Measurements from ENCODE around the gene MMRN2. TPM values are rescaled to one million over a fixed set of nuclear protein-coding genes. Genes with fewer than 3 reads are reported as not detected.
A peak's percentile ranks its signal among the peaks of the same experiment; 100 is the strongest.

The MMRN2 gene
- polyA plus RNA-seq, 1 donor: 7.2 TPM

- Histone ChIP-seq H3K27me3 (ENCODE audit: control insufficient read depth, insufficient read depth, low read length) (no peaks in the 10 kb centered on the region), H3K9me3 (ENCODE audit: control insufficient read depth, low read depth, low read length) (no peaks in the 10 kb centered on the region), H3K27ac (ENCODE audit: low read length) (no peak overlapping the region), H3K4me1 (ENCODE audit: control insufficient read depth, insufficient read depth, low read length) (no peaks in the 10 kb centered on the region), H3K36me3 (ENCODE audit: control insufficient read depth, insufficient read depth, low read length) (peaks cover 59% of the 10 kb centered on the region), H3K4me3 (ENCODE audit: low read length) (no peak overlapping the region)
- DNase-seq: no peak
- no CpG with 5 or more reads among the region's 5 CpGs for WGBS (ENCODE audit: insufficient coverage, low lambda C conversion rate)
Observed at GRCh38 chr10:86918022-86918471, 39.4 kb downstream of the MMRN2 start.

DNA sequence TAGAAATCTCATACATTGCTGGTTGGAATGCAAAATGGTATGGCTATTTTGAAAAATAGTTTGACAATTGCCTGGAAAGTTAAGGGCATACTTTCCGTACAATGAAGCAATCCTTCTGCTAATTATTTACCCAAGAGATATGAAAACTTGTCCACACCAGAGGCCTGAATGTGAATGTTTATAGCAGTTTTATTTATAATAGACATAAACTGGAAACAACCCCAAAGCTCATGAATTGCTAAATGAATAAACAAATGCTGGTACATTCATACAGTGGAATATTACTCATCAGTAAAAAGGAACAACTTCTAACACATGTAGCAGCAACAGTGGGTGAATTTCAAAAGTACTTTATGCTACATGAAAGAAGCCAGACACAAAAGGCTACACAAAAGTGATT lies 42.7 kb downstream of the MMRN2 start:
- H3K27ac ChIP-seq (ENCODE audit: low read length): no peak overlapping the region
- DNase-seq: no peak
- no CpG with 5 or more reads among the region's 1 CpG for WGBS (ENCODE audit: insufficient coverage, low lambda C conversion rate)
- H3K4me3 ChIP-seq (ENCODE audit: low read length): no peak overlapping the region
- no peaks in the 10 kb centered on the region for H3K27me3 ChIP-seq (ENCODE audit: control insufficient read depth, insufficient read depth, low read length)
- H3K9me3 ChIP-seq (ENCODE audit: control insufficient read depth, low read depth, low read length): no peaks in the 10 kb centered on the region
- peaks cover 40% of the 10 kb centered on the region for H3K36me3 ChIP-seq (ENCODE audit: control insufficient read depth, insufficient read depth, low read length)
- H3K4me1 ChIP-seq (ENCODE audit: control insufficient read depth, insufficient read depth, low read length): no peaks in the 10 kb centered on the region

GRCh38 chr10:86905429-86905828 lies 52.0 kb downstream of the MMRN2 start:
- H3K4me1 ChIP-seq (ENCODE audit: control insufficient read depth, insufficient read depth, low read length): peaks cover 11% of the 10 kb centered on the region
- no CpG with 5 or more reads among the region's 1 CpG for WGBS (ENCODE audit: insufficient coverage, low lambda C conversion rate)
- H3K27ac ChIP-seq (ENCODE audit: low read length): no peak overlapping the region
- H3K9me3 ChIP-seq (ENCODE audit: control insufficient read depth, low read depth, low read length): peaks cover 14% of the 10 kb centered on the region
- H3K4me3 ChIP-seq (ENCODE audit: low read length): no peak overlapping the region
- DNase-seq: no peak
- H3K27me3 ChIP-seq (ENCODE audit: control insufficient read depth, insufficient read depth, low read length): no peaks in the 10 kb centered on the region
- peaks cover 48% of the 10 kb centered on the region for H3K36me3 ChIP-seq (ENCODE audit: control insufficient read depth, insufficient read depth, low read length)

- no peak for DNase-seq
- 63% methylated on average over 1 of the region's 2 CpGs for WGBS (ENCODE audit: insufficient coverage, low lambda C conversion rate)
- Histone ChIP-seq H3K4me1 (ENCODE audit: control insufficient read depth, insufficient read depth, low read length) (peaks cover 12% of the 10 kb centered on the region), H3K27me3 (ENCODE audit: control insufficient read depth, insufficient read depth, low read length) (no peaks in the 10 kb centered on the region), H3K4me3 (ENCODE audit: low read length) (no peak overlapping the region), H3K27ac (ENCODE audit: low read length) (no peak overlapping the region), H3K9me3 (ENCODE audit: control insufficient read depth, low read depth, low read length) (peaks cover 14% of the 10 kb centered on the region), H3K36me3 (ENCODE audit: control insufficient read depth, insufficient read depth, low read length) (peaks cover 49% of the 10 kb centered on the region)
Observed at GRCh38 chr10:86904600-86904999, 52.8 kb downstream of the MMRN2 start.

- Histone ChIP-seq H3K4me3 (ENCODE audit: low read length) (no peak overlapping the region), H3K4me1 (ENCODE audit: control insufficient read depth, insufficient read depth, low read length) (peaks cover 12% of the 10 kb centered on the region), H3K36me3 (ENCODE audit: control insufficient read depth, insufficient read depth, low read length) (peaks cover 34% of the 10 kb centered on the region), H3K9me3 (ENCODE audit: control insufficient read depth, low read depth, low read length) (peaks cover 8% of the 10 kb centered on the region), H3K27ac (ENCODE audit: low read length) (peak overlapping the region; percentile 20), H3K27me3 (ENCODE audit: control insufficient read depth, insufficient read depth, low read length) (no peaks in the 10 kb centered on the region)
- peak; percentile 38 to 56 for DNase-seq
- no CpG with 5 or more reads among the region's 2 CpGs for WGBS (ENCODE audit: insufficient coverage, low lambda C conversion rate)
Observed at GRCh38 chr10:86900955-86901354, 56.5 kb downstream of the MMRN2 start.

DNA sequence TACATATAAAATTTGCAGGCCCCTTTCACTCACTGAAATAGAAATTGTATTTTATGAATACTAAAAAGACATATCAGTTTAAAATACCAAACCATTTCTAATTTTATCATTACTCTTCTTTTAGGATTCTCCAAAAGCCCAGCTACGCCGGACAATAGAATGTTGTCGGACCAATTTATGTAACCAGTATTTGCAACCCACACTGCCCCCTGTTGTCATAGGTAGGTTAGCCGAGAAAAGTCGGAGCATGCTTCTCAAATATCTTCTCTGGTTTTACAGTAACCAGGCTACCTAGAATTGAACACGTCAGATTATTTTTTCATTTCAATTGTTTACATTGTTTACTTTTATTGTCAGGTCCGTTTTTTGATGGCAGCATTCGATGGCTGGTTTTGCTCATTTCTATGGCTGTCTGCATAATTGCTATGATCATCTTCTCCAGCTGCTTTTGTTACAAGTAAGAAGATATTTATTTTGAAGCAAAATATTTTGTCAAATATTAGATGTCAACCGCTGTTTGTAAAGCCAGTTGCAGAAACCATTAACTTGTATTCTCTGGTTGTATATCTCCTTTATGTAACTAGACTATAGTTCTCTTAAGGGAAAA lies 57.6 kb downstream of the MMRN2 start:
- no peak overlapping the region for H3K4me3 ChIP-seq (ENCODE audit: low read length)
- DNase-seq: peak; percentile 40 to 54
- peaks cover 6% of the 10 kb centered on the region for H3K9me3 ChIP-seq (ENCODE audit: control insufficient read depth, low read depth, low read length)
- H3K36me3 ChIP-seq (ENCODE audit: control insufficient read depth, insufficient read depth, low read length): peaks cover 29% of the 10 kb centered on the region
- H3K4me1 ChIP-seq (ENCODE audit: control insufficient read depth, insufficient read depth, low read length): peaks cover 12% of the 10 kb centered on the region
- no peak overlapping the region for H3K27ac ChIP-seq (ENCODE audit: low read length)
- no peaks in the 10 kb centered on the region for H3K27me3 ChIP-seq (ENCODE audit: control insufficient read depth, insufficient read depth, low read length)
- WGBS (ENCODE audit: insufficient coverage, low lambda C conversion rate): 4% methylated on average over 7 of the region's 9 CpGs

DNA sequence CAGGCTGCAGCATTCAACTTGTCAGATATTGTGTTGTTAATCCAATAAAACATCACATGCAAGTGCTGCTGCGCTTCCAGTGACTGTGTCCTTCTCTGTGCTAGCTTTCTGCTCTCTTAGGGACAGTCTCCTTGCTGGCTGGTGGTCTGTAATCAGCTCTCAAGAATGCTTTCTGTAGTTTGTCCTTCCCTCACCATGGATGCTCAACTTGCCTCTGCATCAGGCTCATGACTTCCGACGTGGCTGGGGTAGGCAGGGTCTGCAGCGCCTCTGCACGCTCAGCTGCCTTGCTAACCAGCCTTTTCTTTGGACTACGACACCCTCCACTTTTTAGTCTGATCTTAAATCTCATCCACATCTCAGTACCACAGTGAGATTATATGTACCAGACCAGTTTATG lies 58.3 kb downstream of the MMRN2 start:
- Histone ChIP-seq H3K4me1 (ENCODE audit: control insufficient read depth, insufficient read depth, low read length) (peaks cover 12% of the 10 kb centered on the region), H3K27me3 (ENCODE audit: control insufficient read depth, insufficient read depth, low read length) (no peaks in the 10 kb centered on the region), H3K9me3 (ENCODE audit: control insufficient read depth, low read depth, low read length) (peaks cover 6% of the 10 kb centered on the region), H3K27ac (ENCODE audit: low read length) (no peak overlapping the region), H3K4me3 (ENCODE audit: low read length) (no peak overlapping the region), H3K36me3 (ENCODE audit: control insufficient read depth, insufficient read depth, low read length) (peaks cover 29% of the 10 kb centered on the region)
- 100% methylated on average over 1 of the region's 6 CpGs for WGBS (ENCODE audit: insufficient coverage, low lambda C conversion rate)
- no peak for DNase-seq

DNA sequence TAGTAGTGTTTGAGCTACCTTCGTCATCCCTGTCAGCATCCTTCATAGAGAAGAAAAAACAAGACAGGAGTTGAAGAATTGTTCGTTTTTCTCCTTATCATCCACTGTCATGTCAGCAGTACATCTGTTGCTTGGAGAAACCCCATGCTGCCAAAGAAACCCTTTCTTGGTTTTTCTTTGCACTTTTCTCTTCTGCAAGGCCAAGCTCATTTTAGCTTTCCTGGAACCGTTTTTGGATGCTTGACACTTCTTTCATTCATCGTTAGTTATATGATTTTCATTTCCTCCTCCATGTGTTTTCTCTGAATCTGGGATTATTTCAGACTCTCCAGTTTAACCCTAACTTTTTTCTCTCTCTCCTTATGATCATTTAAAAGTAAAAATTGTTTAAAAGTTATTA lies 58.9 kb downstream of the MMRN2 start:
- H3K4me1 ChIP-seq (ENCODE audit: control insufficient read depth, insufficient read depth, low read length): peaks cover 12% of the 10 kb centered on the region
- no peak overlapping the region for H3K4me3 ChIP-seq (ENCODE audit: low read length)
- no peak for DNase-seq
- H3K27me3 ChIP-seq (ENCODE audit: control insufficient read depth, insufficient read depth, low read length): no peaks in the 10 kb centered on the region
- no peak overlapping the region for H3K27ac ChIP-seq (ENCODE audit: low read length)
- 100% methylated on average over 2 of the region's 4 CpGs for WGBS (ENCODE audit: insufficient coverage, low lambda C conversion rate)
- H3K9me3 ChIP-seq (ENCODE audit: control insufficient read depth, low read depth, low read length): peaks cover 6% of the 10 kb centered on the region
- H3K36me3 ChIP-seq (ENCODE audit: control insufficient read depth, insufficient read depth, low read length): peaks cover 33% of the 10 kb centered on the region

DNA sequence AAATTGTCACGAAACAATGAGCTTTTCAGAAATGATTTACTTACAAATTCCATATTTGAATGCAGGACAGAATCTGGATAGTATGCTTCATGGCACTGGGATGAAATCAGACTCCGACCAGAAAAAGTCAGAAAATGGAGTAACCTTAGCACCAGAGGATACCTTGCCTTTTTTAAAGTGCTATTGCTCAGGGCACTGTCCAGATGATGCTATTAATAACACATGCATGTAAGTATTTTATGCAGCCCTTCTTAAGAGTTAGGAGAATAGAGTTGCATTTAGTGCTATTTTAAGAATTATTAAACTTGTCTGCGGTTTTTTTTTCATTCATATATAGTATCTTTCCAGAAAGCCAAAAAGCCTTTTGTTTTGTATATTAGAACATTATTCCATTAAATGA lies 67.4 kb downstream of the MMRN2 start:
- DNase-seq: no peak
- 80% methylated on average over 1 of the region's 3 CpGs for WGBS (ENCODE audit: insufficient coverage, low lambda C conversion rate)
- Histone ChIP-seq H3K36me3 (ENCODE audit: control insufficient read depth, insufficient read depth, low read length) (peaks cover 29% of the 10 kb centered on the region), H3K4me3 (ENCODE audit: low read length) (no peak overlapping the region), H3K27ac (ENCODE audit: low read length) (no peak overlapping the region), H3K4me1 (ENCODE audit: control insufficient read depth, insufficient read depth, low read length) (no peaks in the 10 kb centered on the region), H3K9me3 (ENCODE audit: control insufficient read depth, low read depth, low read length) (no peaks in the 10 kb centered on the region), H3K27me3 (ENCODE audit: control insufficient read depth, insufficient read depth, low read length) (no peaks in the 10 kb centered on the region)

GRCh38 chr10:86888585-86889381 lies 68.6 kb downstream of the MMRN2 start:
- no peak for DNase-seq
- Histone ChIP-seq H3K4me1 (ENCODE audit: control insufficient read depth, insufficient read depth, low read length) (no peaks in the 10 kb centered on the region), H3K9me3 (ENCODE audit: control insufficient read depth, low read depth, low read length) (no peaks in the 10 kb centered on the region), H3K27ac (ENCODE audit: low read length) (no peak overlapping the region), H3K36me3 (ENCODE audit: control insufficient read depth, insufficient read depth, low read length) (peaks cover 21% of the 10 kb centered on the region), H3K4me3 (ENCODE audit: low read length) (no peak overlapping the region), H3K27me3 (ENCODE audit: control insufficient read depth, insufficient read depth, low read length) (no peaks in the 10 kb centered on the region)
- WGBS (ENCODE audit: insufficient coverage, low lambda C conversion rate): 72% methylated on average over 3 of the region's 7 CpGs
